ENCODE results near the gene TADA3.

The TADA3 gene

DNA sequence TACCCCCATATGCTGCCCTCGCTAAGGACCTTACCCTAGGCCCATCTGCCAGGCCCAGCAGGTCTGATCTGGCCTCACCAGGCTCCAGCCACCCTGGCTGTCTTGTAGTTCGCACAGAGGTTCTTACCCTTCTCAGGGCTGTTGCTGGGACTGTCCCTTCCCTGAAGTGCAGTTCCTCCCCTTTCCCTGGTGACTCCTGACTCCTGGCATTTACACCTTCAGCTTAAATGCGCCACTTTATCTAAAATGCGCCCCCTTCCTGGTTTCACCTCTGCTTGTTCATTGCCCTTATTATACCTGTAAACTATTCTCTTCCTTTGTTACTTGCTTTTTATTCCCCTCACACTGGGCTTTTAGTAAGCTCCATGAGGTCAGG lies 17.0 kb upstream of the TADA3 start:
- DNase-seq, result no peak

DNA sequence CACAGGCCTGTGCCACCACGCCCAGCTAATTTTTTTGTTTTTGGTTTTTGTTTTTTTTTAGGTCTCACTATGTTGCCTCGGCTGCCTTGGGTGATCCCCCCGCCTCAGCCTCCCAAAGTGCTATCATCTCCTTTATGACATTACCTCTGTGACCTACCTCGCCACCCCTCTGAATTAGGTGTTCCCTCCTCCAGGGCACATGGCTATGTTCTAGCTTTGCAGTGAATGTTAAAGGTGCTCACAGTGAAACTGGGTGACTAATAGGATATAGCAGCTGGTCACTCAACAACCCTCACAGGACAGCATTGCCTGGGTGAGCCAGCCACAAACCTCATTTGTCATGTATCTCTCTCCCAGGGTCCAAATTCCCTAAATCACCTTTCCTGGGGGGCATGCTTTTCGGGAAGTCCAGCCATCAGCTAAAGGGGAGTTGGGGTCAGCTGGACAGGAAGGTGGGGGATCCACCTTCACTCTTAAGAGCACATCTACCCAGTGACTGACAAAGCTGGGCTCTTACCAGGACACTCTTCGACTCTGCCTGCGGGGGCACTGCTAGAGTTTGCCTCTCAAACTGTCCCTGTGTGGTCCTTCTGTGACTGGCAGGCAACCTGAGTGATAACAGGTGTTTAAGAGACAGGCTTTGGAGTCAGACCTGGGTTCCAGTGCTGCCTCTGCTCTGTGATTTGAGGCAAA lies 16.2 kb upstream of the TADA3 start:
- no peak for DNase-seq

DNA sequence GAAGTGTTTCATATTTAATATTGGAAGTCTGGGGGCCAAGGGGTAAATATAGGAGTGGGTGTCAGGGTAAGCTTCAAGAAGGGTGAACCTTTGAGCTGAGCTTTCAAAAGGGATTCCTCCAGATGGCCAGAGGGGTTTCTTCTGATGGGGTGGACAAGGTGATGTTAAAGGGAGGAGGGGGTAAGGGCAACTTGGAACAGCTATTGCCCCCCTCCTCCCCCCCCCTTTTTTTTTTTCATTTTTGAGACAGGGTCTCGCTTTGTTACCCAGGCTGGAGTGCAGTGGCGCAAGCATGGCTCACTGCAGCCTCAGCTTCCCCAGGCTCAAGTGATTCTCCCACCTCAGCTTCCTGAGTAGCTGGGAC lies 15.7 kb upstream of the TADA3 start:
- DNase-seq, result no peak

DNA sequence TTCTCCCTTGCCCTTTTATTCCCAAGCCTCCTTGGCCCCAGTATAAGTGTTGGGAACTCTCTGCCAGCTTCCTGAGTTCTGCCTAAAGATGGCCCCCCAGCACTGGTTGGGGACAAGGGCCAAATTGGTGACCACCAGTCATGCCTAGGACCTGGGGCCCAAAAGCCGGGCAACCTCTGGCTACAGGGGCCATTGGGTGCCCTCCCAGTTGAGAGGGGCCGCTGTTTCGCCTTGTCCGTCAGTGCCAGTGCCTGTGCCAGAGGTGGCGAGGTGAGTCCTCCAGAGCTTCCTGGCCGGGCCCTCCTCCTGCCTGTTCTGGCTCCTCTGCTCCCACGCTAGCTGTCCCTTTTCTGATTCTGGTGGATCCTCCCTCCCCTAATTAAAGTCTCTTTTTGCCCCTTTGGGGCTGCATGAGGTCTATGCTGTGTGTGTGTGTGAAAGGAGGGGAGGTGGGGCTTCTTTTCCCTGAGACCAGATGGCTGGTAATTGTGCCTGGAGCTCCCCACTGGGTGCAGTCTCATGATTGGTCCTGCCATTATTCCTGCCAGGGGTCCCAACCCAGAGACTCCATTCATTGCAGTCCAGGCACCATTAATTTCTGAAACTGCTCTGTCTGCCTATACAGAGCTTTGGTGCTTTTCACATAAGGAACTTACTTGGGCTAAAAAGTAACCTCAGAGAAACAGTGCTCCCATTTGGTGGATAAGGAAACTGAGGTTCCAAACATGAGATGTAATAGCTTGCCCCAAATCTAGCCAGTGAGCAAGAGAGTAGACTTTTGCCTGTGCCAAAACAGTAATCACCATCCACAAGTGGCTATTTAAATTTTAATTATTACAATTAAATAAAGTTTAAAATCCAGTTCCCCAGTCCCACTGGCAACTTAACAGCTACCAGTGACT lies 14.7 kb upstream of the TADA3 start:
- DNase-seq, result no peak

DNA sequence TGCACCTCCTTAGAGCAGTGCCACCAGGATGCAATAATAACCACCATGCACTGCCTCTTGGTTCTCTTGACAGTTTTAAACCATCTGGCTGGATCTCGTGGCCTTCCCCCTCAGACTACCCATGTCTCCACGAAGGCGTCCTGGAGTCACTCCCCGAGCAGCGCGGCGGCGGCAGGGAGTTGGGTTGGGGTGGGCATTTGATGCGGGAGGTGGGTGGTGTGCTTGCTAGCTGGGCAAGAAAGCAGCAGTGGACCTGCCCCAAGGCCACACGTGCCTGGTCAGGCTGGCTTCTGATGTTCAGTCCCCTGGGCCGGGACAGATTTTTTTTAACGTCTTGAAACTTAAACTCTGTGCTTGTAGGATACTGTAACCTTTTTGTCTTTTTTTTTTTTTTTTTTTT lies 13.9 kb upstream of the TADA3 start:
- DNase-seq, result no peak

DNA sequence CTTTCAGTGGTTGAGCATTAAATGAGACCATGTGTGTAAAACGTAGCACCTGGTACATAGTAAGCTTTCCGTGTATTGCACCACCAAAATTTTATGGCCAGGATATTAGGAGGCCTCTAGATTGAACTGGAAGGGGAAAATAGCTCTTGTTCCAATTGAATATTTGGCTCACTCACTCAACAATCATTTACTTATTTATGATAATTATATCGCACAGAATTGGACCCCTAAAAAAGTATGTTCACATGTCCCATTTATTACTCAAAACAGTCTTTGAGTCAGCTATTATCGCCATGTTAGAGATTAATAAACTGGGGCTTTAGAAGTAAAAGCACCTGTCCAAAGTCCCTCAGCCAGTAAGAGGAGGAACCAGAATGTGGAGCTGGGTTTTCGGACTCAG lies 12.7 kb upstream of the TADA3 start:
- no peak for DNase-seq

DNA sequence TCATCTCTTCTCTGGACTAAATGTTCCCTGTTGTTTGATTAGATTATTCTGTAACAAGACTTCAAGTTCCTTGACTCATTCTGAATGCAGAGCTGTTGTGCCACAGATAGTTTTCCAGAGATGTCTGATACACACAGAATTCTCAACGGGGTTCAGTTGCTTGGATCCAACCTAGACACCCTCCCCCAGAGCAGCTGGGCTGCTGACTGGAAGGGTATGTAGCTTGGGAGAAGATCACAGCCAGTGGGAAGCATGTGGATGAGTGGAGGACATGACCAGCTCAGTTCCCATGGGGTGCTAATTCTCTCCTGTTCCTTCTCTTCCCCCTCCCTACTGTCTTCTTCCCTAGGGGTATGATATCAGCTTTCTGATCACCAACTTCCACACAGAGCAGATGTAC lies 11.2 kb upstream of the TADA3 start:
- no peak for DNase-seq

DNA sequence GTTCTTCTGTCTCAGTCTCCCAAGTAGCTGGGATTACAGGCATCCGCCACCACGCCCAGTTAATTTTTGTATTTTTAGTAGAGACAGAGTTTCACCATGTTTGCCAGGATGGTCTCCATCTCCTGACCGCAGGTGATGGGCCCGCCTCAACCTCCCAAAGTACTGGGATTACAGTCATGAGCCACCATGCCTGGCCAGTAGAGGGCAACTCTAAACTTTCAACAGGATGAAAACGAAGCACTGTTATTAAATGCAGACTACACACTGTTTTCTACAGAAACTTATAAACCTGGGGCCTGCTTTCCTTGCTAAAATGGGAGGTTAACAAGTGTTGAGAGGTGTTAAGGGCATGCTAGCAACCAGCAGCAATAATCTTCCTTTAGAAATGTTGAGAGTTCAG lies 8.3 kb upstream of the TADA3 start:
- no peak for DNase-seq

DNA sequence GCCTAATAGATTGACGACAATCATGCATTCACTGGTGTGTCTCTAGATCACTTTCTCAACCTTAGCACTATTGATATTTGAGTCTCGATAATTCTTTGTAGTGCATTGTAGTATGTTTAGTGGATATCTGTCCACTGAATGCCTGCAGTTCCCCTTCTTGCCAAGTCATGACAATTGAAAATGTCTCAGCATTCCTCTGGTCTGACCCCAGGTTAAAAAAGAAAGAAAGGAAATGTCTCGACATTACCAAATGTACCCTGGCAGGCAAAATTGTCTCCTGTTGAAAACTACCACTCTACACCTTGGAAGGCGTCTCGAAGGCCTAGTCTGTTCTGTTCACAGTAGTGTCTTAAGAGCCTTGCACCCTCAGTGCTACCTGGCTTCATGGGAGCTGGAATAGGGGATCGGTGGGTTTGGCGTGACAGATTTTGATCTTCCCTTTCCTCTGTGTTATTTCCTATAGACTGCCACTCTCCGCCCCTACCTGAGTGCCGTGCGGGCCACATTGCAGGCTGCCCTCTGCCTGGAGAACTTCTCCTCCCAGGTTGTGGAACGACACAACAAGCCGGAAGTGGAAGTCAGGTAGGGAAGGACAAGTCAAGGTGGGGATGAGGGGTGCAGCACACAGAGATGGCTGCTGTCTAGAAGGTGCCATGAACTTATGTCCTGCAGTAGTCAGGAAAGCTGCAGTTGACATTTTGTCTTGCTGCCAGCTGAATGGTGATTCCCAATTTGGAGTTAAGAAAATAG lies 5.1 kb upstream of the TADA3 start:
- no peak for DNase-seq

DNA sequence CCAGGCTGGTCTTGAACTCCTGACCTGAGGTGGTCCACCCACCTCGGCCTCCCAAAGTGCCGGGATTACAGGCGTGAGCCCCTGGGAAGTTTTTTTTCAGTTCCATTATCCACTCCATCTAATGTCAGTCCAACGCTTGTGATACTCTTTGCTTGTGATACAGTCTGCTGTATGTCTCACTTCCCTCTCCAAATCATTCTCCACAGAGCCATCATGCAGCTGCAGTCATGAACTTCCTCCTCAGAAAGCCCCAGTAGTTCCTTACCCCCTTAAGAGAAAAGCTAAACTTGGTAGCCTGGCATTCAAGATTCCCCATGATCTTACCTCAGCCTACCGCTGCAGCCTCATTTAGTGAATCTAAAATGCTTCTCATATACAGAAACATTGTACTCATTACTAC lies 2.9 kb upstream of the TADA3 start:
- no peak for DNase-seq

DNA sequence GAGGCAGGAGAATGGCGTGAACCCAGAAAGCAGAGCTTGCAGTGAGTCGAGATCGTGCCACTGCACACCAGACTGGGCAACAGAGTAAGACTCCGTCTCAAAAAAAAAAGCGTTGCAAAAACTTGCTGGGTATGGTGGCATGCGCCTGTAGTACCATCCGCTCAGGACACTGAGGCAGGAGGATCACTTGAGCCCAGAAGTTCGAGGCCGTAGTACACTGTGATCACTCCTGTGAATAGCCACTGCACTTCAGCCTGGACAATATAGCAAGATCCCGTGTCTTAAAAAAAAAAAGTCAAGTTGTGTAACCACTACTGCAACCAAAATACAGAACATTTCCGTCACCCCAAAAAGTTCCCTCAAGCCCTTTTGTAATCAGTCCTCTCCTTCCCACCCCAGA lies 2.1 kb upstream of the TADA3 start:
- no peak for DNase-seq

DNA sequence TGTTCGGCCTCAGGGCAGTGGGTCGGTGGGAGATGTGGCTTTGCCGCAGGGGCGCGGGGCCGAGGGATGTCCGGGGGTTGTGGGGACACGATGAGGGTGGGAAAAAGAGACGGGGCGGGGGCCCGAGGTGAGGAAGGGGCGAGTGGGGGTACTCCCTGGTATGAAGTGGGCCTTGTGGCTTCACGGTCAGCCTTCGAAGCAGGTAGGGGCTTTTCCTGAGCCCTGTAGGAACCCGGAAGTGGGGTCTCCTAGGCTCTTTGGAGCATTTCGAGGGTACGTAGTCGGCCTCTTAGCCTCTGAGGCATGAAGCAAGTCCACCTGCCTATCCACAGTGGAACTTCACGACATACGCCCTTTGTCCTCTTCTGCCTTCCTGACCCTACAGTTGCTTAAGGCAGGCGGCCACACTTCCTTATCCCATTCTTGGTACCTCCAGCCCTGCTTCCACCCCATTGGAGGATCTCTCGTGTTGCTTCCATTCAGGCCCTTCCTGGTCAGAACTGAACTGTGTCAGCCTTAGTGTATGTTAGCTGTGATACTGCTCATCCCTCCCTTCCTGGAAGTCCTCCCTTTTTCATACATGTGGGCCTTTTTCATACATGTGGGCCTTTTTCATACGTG lies 998 bp upstream of the TADA3 start:
- no peak for DNase-seq

DNA sequence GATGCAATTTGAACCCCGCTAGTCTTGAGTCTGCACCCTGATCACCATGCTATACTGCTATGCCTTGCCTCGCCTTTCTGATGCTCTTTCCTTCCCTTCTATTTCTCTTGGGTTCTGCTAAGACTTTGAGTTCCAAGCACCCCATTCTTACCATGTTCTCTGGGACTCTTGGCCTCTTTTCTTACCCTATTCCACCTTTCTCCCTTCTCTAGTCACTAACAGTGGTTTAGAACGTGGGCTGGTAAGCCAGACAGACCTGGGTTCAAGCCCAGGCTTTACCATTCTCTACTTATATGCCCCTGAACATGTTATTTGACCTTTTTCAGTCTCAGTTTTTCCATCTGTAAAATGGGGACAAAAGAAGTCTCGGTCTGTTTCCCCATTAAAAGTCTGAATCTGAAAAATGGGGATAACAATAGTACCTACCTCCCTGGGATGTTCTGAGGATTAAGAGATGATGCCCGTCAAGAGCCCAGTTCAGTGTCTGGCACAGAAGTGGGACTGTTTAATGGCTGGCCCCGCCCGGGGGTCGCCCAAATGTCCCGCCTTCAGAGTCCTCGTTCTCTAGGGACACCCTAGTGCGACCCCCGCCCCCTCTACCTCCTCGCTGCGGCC lies 376 bp downstream of the TADA3 start:
- DNase-seq, result no peak

DNA sequence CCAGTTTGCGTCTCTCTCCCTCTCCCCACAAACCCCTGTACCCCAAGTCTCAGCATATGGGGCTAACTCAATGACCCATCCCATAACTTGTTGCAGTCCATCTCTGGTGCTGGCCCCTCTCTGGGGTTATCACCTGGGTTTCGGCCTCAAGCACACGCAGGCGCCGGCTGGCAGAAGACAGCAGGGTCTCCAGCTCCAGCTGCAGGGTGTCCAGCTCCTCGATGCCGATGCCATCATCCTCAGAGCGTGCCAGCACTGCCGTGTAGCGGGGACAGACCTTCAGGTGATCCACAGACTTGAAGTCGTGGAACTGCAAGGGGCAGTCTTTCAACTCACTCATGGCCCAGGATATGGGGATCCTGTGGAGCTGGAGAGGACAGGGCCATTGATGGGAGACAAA lies 1.1 kb downstream of the TADA3 start:
- DNase-seq, result no peak

DNA sequence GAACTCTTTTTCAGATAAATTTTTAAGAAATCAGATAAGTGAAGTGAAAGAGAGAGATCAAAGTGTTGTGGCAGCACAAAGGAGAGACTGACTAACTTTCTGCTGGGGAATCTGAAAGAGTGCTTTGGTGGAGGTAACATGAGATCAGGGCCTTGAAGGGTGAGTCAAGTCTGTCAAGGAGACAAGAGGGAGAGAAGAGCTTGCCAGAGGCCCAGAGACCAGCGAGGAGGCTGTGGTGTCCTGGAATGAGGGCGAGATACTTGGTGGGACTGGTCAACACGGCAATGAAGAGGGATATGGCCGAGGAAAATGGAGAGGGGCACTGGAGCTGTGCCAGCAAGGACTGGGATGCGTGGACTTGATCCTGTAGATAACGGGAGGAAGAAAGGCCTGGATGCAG lies 4.6 kb downstream of the TADA3 start:
- no peak for DNase-seq

DNA sequence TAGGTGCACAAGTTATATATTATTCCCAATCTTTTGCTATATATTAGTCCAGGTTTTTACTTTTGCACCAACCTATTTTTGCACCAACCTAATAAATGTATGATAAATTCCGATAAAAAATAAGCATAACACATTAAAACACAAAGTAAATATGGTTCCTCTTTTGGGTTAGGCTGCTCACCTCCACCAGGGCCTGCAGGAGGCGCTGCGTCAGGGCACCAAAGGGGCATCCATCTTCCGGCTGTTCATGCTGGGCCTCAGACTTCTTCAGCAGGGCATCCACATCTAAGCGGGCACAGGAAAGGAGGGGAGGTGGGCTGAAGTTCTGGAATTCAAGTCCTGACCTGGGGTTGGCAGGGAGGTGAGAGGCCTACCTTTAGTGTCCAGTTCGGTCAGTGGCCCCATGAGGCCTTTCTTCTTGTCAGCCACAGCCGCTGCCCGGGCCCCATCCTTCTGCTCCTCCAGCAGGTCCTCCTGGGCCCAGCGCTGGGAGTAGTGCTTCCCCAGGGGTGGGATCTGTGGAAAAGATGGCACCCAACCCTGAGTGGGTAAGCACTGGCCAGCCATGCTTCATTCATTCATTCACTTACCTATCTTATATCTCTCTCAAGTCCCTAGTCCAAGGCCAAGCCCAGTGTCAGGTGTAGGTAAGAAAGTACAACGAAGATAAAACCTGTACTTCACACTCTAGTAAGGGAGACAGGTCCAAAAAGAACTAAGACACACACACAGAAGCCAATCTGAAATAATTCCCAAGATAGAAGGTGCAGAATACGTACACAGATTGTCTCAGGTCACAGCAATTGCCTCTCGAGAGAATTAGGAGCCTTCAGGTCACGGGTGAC lies 5.2 kb downstream of the TADA3 start:
- no peak for DNase-seq

DNA sequence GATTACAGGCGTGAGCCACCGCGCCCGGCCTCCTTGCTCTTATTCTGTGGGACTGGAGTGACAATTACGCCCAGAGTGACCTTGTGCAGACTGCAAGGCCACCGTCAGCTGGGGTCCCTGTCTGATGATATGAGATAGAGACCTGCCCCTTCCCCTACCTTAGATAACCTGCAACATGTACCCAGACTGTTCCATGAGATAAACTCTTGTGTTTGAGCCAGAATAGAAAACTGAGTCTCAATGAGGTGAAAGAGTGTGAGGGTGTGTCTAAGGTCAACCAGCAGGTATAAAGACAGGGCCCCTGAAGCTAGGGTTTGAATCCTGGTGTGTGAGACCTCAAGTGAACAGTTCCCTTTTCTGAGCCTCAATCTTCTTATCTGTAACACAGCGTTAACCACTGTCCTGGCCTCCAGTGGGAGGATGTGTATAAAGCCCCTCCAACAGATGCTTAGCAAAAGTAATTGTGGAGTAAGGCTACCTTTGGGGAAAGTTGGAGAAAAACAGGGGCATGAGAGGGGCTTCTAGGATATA lies 6.0 kb downstream of the TADA3 start:
- DNase-seq, result no peak

DNA sequence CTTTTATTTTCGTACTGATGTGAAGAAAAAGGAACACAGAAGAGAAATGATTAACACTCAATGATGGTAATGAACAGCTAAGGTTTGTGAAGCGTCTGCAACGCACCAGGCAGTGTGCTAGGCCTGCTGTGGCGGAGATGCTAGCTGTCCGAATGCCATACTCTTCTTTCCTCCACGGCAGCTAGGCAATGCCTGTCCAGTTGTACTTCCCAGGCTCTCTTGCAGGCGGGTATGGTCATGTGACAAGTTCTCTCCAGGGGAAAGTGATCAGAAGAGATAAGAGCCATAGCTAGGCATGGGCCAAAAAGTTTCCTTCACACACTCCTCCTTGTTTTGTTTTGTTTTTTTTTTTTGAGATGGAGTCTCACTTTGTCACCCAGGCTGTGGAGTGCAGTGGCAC lies 6.7 kb downstream of the TADA3 start:
- DNase-seq, result no peak

DNA sequence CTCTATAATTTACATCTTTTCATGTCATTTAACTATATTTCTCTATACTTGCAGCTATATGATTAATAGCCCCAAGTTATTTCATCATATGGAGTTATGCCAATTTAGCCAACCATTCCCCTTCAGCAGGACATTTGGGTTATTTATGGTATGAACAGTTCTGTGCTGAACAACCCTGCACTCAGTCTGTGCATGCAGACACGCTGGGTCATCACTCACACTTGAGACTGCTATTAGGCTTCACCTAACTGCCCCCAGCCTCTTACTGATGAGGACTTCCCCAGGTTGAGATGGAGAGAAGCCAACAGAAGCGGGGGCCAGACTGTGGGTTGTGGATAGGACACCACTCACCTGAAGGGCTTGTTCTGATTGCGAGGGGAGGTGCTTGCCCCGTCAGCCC lies 7.3 kb downstream of the TADA3 start:
- DNase-seq, result no peak

DNA sequence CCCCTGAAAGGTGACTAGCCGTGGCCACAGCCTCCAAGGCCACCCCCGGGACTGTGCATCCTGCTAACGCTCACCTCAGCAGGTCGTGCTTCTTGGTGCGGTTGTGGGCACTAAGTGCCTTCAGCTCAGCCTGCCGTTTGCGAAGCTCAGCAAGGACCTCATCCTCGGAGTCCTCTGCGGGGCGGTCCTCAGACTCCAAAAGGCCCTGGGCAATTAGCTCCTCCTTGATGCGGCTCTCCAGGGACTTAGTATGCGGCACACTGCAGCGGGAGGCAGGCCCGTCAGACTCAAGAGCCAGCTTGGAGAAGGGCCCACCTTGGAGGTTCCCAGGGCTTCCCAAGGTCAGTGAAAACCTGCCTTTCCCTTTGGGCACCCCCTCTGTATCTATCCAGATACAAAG lies 8.3 kb downstream of the TADA3 start:
- no peak for DNase-seq

DNA sequence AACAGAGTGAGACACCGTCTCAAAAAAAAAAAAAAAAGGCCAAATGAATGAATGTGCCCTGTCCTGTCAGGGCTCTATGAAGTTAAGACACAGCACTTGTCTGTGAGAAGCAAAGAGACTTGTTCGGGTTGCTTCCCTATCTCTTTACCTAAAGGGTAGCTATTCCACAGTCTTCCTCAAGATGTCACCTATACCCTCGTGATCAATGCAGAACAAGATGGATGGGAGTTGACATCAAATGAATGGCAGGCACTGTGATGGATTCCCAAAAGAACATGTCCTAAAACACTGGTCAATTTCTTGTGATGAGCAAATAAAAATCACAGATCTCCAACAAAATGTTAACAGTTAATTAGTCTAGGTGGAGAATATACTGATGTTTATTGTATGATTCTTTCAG lies 9.5 kb downstream of the TADA3 start:
- DNase-seq, result no peak

Data from DMS79 (cell line).